NCI-H345 treated with DMSO at 0.1 percent for 48 hours (cell line): Measurements from ENCODE around the gene BRINP1.
A peak's percentile ranks its signal among the peaks of the same experiment; 100 is the strongest.

Experiments
- DNase-seq: peaks from one replicate; lab custom pipeline; 2025; ENCODE audit not compliant: unreplicated experiment; lab: John Stamatoyannopoulos, UW

The BRINP1 gene

GRCh38 chr9:119368681-119369581 is at the start of gene BRINP1:
BRINP1 (minus strand) TSS chr9:119369435; CDS start chr9:119313355, 56,080 bp downstream.
- DNase-seq, result peak; percentile 42

- no peak for DNase-seq
Observed at GRCh38 chr9:119418721-119419120, 49.5 kb upstream of the BRINP1 start.

GRCh38 chr9:119416793-119417192 is 47.6 kb upstream of the BRINP1 start:
- DNase-seq, result no peak

- DNase-seq, result no peak
Observed at GRCh38 chr9:119412399-119412798, 43.2 kb upstream of the BRINP1 start.

DNA sequence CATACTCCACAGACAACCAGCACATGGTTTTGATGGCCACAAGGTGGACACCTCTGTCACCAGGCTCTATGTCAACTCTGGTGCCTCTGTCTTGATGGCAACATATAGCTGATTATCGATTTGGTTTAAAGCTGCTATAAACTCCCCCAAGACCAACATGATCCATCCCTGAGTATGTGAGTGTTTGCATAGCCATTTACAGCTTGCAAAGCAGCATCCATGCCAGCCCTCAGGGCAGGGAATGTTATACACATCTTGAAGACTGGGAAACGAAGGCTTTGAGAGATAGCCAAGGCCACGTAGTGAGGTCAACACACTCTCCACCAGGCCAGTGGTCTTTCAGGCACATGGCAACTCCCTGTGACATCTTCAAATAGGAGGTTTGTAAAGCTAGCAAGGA is 40.3 kb upstream of the BRINP1 start:
- DNase-seq, result no peak

DNA sequence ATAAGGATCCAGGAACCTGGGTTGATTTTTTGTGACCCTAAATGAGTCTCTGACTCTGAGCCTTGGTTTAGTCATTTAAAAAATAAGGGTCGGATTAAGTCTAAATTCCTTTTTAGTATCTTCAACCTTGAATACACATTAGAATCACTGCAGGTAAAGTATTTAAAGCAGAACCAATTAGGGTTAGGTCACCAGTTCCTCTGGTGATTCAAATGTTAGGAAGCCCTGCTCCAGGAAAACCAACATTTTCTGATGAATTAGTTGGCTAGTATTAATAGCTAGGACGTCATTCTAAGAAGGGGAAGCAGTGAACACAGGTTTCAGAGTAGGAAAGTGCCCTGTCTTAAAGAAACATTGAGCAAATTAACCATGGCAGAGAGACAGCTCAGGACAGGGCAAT is 31.4 kb upstream of the BRINP1 start:
- DNase-seq, result no peak

GRCh38 chr9:119398350-119398749 is 29.1 kb upstream of the BRINP1 start:
- DNase-seq, result no peak

DNA sequence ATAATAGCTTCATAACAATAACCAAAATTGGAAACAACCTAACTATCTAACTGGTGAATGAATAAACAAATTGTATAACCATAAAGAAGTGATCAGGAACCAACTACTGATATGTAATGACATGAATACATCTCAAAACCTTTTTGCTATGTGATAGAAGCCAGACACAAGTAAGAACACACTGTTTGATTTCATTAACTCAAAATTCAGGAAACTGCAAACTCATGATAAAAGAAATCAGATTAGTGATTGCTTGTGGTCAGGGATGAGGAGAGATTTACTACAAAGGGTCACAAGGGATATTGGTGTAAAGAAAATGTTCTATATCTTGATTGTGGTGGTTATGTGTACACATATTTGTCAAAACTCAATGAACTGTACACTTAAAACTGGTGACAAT is 22.6 kb upstream of the BRINP1 start:
- DNase-seq, result no peak

GRCh38 chr9:119375892-119376291 is 6.7 kb upstream of the BRINP1 start:
- DNase-seq, result no peak

DNA sequence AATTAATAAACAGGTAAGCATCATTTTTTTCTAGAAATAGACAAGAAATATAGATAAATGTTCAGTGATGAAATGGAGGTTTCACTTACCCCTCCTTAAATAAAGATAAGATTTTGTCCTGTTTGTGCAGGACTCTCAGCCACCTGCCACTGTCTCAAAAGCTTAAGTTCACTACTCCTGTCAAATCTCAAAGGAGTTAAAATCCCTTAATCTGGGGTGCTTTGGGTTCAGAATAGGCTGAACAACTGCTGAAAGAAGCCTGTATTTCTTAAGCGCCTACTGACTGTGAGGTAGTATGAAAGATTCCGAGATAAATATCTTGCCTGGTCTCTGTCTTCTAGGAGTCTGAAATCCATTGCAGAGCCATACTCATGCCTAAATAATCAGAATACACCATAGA is 3.7 kb upstream of the BRINP1 start:
- no peak for DNase-seq

DNA sequence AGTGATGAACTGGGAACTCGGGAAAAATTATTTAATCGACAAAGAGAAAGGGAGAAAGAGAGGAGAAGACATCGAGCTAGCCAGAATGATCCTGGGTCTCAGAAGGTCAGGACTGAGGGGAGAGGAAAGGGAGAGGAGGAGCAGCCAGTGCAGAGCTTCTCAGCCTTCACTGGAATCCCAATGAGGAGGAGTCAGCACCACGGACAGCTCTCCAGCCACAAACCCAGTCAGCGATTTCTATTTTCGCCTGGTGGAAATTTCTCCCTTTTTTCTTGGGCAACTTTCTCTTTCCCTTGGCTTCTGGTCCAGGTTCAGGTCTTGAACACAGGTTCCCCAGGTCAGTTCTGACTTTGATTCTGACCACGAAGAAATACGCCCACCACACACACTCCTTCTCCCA is 1.6 kb upstream of the BRINP1 start:
- no peak for DNase-seq

- DNase-seq, result peak; percentile 38
Observed at GRCh38 chr9:119369680-119370366, 588 bp upstream of the BRINP1 start.

DNA sequence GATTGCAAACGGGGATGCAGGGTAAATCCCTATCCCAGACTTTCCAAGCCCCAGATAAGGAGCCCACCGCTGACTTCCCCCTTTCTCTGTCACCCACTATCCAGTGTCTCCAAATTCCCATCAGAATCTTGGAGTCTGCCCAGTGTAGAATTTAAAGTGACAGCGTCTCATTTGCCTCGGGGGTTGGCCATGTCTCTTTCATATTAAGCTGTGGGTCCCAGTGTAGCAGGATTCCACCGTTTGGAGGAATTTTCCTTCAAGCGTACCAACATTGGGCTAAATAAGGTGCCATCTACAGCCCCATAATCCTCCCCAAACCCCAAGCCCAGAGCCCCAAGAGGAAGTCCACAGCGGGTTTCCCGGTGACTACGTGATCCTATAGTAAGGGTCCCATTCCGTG is 1.1 kb downstream of the BRINP1 start:
- DNase-seq, result no peak

GRCh38 chr9:119367683-119368075 is 1.6 kb downstream of the BRINP1 start:
- DNase-seq, result no peak

DNA sequence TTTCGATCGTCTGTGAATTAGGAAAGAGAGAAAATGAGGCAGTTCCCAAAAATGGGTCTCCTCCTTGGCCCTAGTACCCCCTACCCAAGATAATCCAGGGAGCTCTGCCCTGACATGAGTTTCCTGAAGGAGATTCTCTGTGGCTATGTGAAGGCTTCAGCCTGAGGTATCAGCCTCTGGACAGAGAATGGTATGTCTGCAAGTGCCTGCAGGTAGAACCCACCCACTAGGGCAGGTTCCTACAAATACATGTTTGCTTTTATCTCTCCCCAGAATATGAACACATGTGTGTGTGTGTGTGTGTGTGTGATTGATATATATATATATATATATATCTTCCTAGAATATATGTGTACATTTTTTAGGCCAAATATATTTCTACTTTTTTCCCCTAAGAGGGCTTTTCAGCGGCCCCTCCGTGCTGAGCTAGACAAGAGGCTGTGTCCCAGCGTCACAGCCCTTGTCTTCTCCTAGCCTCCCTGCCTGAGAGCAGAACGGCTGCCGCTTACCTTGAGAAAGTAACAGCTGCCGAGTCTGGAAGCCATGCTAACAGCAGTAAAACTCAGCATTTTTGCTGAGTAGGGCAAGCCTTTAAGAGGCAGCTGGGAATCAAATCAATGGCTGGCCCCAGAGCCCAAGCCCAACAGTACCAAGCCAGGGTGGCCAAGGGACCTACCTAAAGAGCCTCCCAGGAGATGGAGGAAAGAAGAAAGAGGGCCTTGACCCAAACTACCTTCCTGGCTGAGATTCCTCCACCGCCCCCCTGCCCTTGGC is 2.1 kb downstream of the BRINP1 start:
- DNase-seq, result no peak

DNA sequence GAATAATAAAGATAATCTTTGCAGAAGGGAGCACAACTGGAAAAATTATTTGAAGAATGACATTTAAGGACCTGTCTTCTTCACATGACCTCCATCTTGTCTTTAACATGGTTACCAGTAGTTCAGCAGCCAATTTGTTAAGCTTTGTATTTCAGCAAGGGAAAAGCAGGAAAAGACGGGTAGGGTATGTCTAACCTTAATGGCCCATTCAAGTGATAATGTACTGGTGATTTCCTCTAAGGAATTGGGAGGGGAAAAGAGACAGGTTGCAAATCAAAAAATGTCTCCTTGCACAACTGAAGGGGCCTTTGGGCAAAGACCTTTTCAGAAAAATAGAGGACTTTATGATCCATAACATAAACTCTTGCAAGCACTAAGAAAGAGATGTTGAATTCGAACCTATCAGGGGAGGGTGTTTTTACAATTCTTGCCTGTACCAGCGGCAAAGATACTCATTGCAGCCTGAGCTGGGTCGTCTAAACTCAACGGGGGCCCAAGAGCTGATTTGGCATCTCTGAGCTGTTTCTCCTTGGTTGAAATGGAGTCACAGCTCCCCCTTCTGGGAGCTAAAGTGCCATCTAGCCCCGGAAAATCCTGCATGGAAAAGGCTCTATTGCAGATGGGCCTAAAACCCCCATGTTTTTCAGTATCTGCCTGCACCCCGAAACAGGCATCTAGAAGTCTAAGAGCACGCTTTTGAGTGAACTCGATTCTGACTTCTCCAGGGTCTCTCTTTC is 3.8 kb downstream of the BRINP1 start:
- peak; percentile 46 for DNase-seq

- no peak for DNase-seq
Observed at GRCh38 chr9:119360237-119360636, 9.0 kb downstream of the BRINP1 start.

GRCh38 chr9:119357336-119358096 is 11.7 kb downstream of the BRINP1 start:
- DNase-seq, result no peak

GRCh38 chr9:119349351-119349825 is 19.8 kb downstream of the BRINP1 start:
- no peak for DNase-seq
